ENCODE results near the gene XIRP2. TPM values are rescaled to one million over a fixed set of nuclear protein-coding genes. Genes with fewer than 3 reads are reported as not detected.

Gene XIRP2
- total and polyA plus RNA-seq, 4 donors = under 0.01 to 0.14 (median 0.01) TPM; not detected in 1

- no peak for TF ChIP-seq REST (IDR thresholded peaks at IDR 0.05)
These were observed 370.4 kb downstream of the XIRP2 start (continued) for GRCh38 chr2:167258712-167259111.

DNA sequence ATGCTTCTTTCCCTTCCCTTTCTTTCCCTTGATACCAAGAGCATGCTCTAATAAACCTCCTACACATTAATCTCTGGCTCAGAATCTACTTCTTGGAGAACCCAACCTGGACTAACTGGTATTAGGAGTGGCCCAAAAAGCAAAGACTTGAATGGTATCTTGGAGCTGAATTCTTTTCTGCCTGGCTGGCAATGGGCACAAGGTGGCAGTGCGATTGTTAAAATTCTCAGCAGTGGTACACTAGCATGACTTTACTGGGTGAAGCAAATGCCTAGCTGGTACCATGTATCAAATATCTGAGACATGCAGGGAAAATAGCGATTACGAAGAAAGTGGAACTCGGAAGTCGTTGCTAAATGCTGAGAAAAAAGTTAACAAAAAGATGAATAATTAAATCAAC lies 376.1 kb downstream of the XIRP2 start:
- Histone ChIP-seq H3K27me3 (ENCODE audit: control insufficient read depth in 4 of 4, insufficient read depth in 4 of 4, low read length in 3 of 4) (no peaks in the 10 kb centered on the region), H3K9me3 (ENCODE audit: control insufficient read depth in 4 of 4, low read length in 3 of 4) (peaks cover 0 to 6% (median 2%) of the 10 kb centered on the region in 4 donors), H3K27ac (ENCODE audit: low read depth in 1 of 2, low read length in 2 of 2) (no peak overlapping the region), H3K4me1 (ENCODE audit: control insufficient read depth in 4 of 4, insufficient read depth in 4 of 4, low read length in 3 of 4) (no peaks in the 10 kb centered on the region), H3K4me3 (ENCODE audit: low read depth in 1 of 3, low read length in 3 of 3) (no peak overlapping the region), H3K9ac (ENCODE audit: low read depth in 1 of 2, low read length in 2 of 2) (no peak overlapping the region), H3K36me3 (ENCODE audit: control insufficient read depth in 4 of 4, insufficient read depth in 3 of 4, low read depth in 1 of 4, low read length in 3 of 4) (no peaks in the 10 kb centered on the region)
- 78% methylated on average over 5 of the region's 5 CpGs for WGBS
- no peak for DNase-seq (ENCODE audit: low spot score)
- TF ChIP-seq, protein P1, sequence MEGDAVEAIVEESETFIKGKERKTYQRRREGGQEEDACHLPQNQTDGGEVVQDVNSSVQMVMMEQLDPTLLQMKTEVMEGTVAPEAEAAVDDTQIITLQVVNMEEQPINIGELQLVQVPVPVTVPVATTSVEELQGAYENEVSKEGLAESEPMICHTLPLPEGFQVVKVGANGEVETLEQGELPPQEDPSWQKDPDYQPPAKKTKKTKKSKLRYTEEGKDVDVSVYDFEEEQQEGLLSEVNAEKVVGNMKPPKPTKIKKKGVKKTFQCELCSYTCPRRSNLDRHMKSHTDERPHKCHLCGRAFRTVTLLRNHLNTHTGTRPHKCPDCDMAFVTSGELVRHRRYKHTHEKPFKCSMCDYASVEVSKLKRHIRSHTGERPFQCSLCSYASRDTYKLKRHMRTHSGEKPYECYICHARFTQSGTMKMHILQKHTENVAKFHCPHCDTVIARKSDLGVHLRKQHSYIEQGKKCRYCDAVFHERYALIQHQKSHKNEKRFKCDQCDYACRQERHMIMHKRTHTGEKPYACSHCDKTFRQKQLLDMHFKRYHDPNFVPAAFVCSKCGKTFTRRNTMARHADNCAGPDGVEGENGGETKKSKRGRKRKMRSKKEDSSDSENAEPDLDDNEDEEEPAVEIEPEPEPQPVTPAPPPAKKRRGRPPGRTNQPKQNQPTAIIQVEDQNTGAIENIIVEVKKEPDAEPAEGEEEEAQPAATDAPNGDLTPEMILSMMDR (IDR thresholded peaks at IDR 0.05; ENCODE audit: low read depth, low read length, missing input control) = peak; percentile 25
- peak; percentile 34 to 69 for TF ChIP-seq RAD21 (IDR thresholded peaks at IDR 0.05)
- TF ChIP-seq SP1 (IDR thresholded peaks at IDR 0.05) = no peak

DNA sequence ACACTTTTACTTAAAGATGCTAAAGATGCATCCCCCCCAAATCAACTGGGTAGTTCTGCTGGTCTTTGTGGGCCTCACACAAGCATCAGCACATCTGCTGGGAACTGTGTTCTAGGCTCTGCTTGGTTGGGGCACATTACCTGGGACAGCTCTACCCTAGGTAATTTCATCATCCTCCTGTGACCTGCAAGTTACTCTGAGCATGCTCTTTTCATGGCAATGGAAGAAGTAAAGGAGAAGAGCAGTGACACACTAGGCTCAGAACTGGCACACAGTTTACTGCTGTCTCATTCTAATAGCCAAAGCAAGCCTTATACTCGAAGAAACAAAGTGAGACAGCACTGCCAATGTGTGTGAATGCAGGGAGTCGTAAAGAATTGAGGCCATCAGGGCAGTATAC lies 376.7 kb downstream of the XIRP2 start:
- Histone ChIP-seq H3K27ac (ENCODE audit: low read depth in 1 of 2, low read length in 2 of 2) (no peak overlapping the region), H3K4me1 (ENCODE audit: control insufficient read depth in 4 of 4, insufficient read depth in 4 of 4, low read length in 3 of 4) (no peaks in the 10 kb centered on the region), H3K9ac (ENCODE audit: low read depth in 1 of 2, low read length in 2 of 2) (no peak overlapping the region), H3K36me3 (ENCODE audit: control insufficient read depth in 4 of 4, insufficient read depth in 3 of 4, low read depth in 1 of 4, low read length in 3 of 4) (no peaks in the 10 kb centered on the region), H3K4me3 (ENCODE audit: low read depth in 1 of 3, low read length in 3 of 3) (no peak overlapping the region), H3K9me3 (ENCODE audit: control insufficient read depth in 4 of 4, low read length in 3 of 4) (peaks cover 0 to 6% (median 2%) of the 10 kb centered on the region in 4 donors), H3K27me3 (ENCODE audit: control insufficient read depth in 4 of 4, insufficient read depth in 4 of 4, low read length in 3 of 4) (no peaks in the 10 kb centered on the region)
- DNase-seq (ENCODE audit: low spot score) = no peak
- WGBS = 71% methylated on average over 2 of the region's 2 CpGs
- TF ChIP-seq ATF3 (IDR thresholded peaks at IDR 0.05) (no peak), NR2F2 (IDR thresholded peaks at IDR 0.05) (no peak), REST (IDR thresholded peaks at IDR 0.05) (no peak), ZBTB33 (IDR thresholded peaks at IDR 0.05) (no peak), TAF1 (conservative IDR thresholded peaks at IDR 0.05) (no peak), HNF4A (conservative IDR thresholded peaks at IDR 0.05) (no peak), FOXA2 (IDR thresholded peaks at IDR 0.05) (no peak), EGR1 (IDR thresholded peaks at IDR 0.05; ENCODE audit: low read depth in 2 of 2) (no peak), JUND (IDR thresholded peaks at IDR 0.05) (no peak), YY1 (IDR thresholded peaks at IDR 0.05) (no peak), FOXA1 (IDR thresholded peaks at IDR 0.05) (no peak), HNF4G (IDR thresholded peaks at IDR 0.05) (no peak), RAD21 (IDR thresholded peaks at IDR 0.05) (no peak), RXRA (IDR thresholded peaks at IDR 0.05) (no peak), SP1 (IDR thresholded peaks at IDR 0.05) (no peak), GABPA (IDR thresholded peaks at IDR 0.05 in 1 of 2, conservative IDR thresholded peaks at IDR 0.05 in 1 of 2) (no peak)
- TF ChIP-seq, protein P2, sequence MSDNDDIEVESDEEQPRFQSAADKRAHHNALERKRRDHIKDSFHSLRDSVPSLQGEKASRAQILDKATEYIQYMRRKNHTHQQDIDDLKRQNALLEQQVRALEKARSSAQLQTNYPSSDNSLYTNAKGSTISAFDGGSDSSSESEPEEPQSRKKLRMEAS (IDR thresholded peaks at IDR 0.05) = no peak

All from liver (tissue), 9 donors.